DOHH2 (cell line): Measurements from ENCODE around the gene C15orf40.

ENCODE experiments used
- H3F3A ChIP-seq: fragments of 200-600 bp; sonication (generic), shearing (Covaris generic); 2 replicates; pipeline ENCODE4 v1.6.0; 2016; ENCODE audit warnings: antibody characterized with exemption, mild to moderate bottlenecking; ENCODE audit not compliant: control insufficient read depth, insufficient read depth
- H3K27ac ChIP-seq: fragments of 200-600 bp; sonication (generic); 2 replicates; pipeline ENCODE4 v1.5.1; 2014; ENCODE audit warnings: low read depth, mild to moderate bottlenecking, low read length, moderate library complexity
- H3K27me3 ChIP-seq: fragments of 200-600 bp; sonication (generic); 2 replicates; pipeline ENCODE4 v1.6.1; 2014; ENCODE audit warnings: mild to moderate bottlenecking, low read length, mixed read lengths; ENCODE audit not compliant: control insufficient read depth
- H3K36me3 ChIP-seq: fragments of 200-600 bp; sonication (generic); 2 replicates; pipeline ENCODE4 v1.6.1; 2014; ENCODE audit warnings: mild to moderate bottlenecking, low read length, moderate library complexity, mixed read lengths; ENCODE audit not compliant: control insufficient read depth
- H3K4me1 ChIP-seq: fragments of 200-600 bp; sonication (generic); 2 replicates; pipeline ENCODE4 v1.6.1; 2014; ENCODE audit warnings: mild to moderate bottlenecking, low read length, mixed read lengths; ENCODE audit not compliant: control insufficient read depth
- H3K4me2 ChIP-seq: fragments of 200-600 bp; sonication (generic); 2 replicates; pipeline ENCODE4 v1.6.0; 2014; ENCODE audit warnings: mild to moderate bottlenecking, low read length, moderate library complexity
- H3K4me3 ChIP-seq: fragments of 200-600 bp; sonication (generic); 2 replicates; pipeline ENCODE4 v1.5.1; 2014; ENCODE audit warnings: mild to moderate bottlenecking, low read length, mixed read lengths
- H3K79me2 ChIP-seq: fragments of 200-600 bp; sonication (generic); 2 replicates; pipeline ENCODE4 v1.6.1; 2014; ENCODE audit warnings: mild to moderate bottlenecking, low read length, mixed read lengths; ENCODE audit not compliant: control insufficient read depth
- H3K9me2 ChIP-seq: fragments of 200-600 bp; sonication (generic); replicated peaks from 2 replicates; pipeline ENCODE4 v1.6.1; 2014; ENCODE audit warnings: mild to moderate bottlenecking, low read length, mixed read lengths; ENCODE audit not compliant: control insufficient read depth
- H3K9me3 ChIP-seq: fragments of 200-600 bp; sonication (generic); 2 replicates; pipeline ENCODE4 v1.6.1; 2014; ENCODE audit warnings: antibody characterized with exemption, low read length, mixed read lengths; ENCODE audit not compliant: control insufficient read depth, insufficient read depth
- H4K20me1 ChIP-seq: fragments of 200-600 bp; sonication (generic); 2 replicates; pipeline ENCODE4 v1.6.0; 2014; ENCODE audit warnings: low read depth, mild to moderate bottlenecking, antibody characterized with exemption, low read length, moderate library complexity; ENCODE audit not compliant: control insufficient read depth, insufficient read depth
- EZH2phosphoT487 ChIP-seq: fragments of 200-600 bp; sonication (generic); IDR thresholded peaks from 2 replicates; pipeline ENCODE4 v1.6.1; 2017; ENCODE audit warnings: borderline replicate concordance, mild to moderate bottlenecking, antibody characterized with exemption, low read length, moderate library complexity, mixed read lengths
- TF ChIP-seq, protein P1 (sequence below): fragments of 200-600 bp; sonication (generic); IDR thresholded peaks from one replicate; pipeline ENCODE4 v1.5.1; 2014; ENCODE audit warnings: antibody characterized with exemption, mild to moderate bottlenecking, low read depth, low read length; ENCODE audit not compliant: poor library complexity, severe bottlenecking

Gene C15orf40

DNA sequence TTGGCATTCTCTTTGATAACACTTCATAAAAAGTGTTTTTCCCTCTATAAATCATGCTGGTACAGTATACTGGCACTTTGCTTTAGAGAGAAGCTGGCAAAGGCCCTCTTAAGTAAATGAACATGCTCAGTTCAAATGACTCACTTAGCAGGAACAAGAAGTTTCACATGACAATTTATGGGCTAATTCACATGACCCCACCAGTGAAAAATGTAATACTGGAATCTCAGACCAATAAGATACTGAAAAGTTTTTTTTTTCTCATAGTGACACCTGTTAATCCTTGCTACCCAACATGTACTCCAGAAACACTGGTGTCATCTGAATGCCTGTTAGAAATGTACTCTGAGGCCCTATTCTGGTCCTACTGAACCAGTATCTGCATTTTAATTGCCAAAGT, 41.7 kb upstream of the C15orf40 start:
- no peaks in the 10 kb centered on the region for H3K27me3 ChIP-seq
- H3F3A ChIP-seq: no peaks in the 10 kb centered on the region
- TF ChIP-seq, protein P1, sequence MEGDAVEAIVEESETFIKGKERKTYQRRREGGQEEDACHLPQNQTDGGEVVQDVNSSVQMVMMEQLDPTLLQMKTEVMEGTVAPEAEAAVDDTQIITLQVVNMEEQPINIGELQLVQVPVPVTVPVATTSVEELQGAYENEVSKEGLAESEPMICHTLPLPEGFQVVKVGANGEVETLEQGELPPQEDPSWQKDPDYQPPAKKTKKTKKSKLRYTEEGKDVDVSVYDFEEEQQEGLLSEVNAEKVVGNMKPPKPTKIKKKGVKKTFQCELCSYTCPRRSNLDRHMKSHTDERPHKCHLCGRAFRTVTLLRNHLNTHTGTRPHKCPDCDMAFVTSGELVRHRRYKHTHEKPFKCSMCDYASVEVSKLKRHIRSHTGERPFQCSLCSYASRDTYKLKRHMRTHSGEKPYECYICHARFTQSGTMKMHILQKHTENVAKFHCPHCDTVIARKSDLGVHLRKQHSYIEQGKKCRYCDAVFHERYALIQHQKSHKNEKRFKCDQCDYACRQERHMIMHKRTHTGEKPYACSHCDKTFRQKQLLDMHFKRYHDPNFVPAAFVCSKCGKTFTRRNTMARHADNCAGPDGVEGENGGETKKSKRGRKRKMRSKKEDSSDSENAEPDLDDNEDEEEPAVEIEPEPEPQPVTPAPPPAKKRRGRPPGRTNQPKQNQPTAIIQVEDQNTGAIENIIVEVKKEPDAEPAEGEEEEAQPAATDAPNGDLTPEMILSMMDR: no peak
- no peak for TF ChIP-seq EZH2phosphoT487
- no peak overlapping the region for H3K27ac ChIP-seq
- H3K9me2 ChIP-seq: no peaks in the 10 kb centered on the region
- peaks cover 72% of the 10 kb centered on the region for H3K79me2 ChIP-seq
- H3K4me2 ChIP-seq: no peak overlapping the region
- H3K4me1 ChIP-seq: no peaks in the 10 kb centered on the region
- peaks cover 3% of the 10 kb centered on the region; the same call in 1 of the 2 replicates for H4K20me1 ChIP-seq
- H3K9me3 ChIP-seq: no peaks in the 10 kb centered on the region
- H3K4me3 ChIP-seq: no peak overlapping the region
- H3K36me3 ChIP-seq: peaks cover 83% of the 10 kb centered on the region

DNA sequence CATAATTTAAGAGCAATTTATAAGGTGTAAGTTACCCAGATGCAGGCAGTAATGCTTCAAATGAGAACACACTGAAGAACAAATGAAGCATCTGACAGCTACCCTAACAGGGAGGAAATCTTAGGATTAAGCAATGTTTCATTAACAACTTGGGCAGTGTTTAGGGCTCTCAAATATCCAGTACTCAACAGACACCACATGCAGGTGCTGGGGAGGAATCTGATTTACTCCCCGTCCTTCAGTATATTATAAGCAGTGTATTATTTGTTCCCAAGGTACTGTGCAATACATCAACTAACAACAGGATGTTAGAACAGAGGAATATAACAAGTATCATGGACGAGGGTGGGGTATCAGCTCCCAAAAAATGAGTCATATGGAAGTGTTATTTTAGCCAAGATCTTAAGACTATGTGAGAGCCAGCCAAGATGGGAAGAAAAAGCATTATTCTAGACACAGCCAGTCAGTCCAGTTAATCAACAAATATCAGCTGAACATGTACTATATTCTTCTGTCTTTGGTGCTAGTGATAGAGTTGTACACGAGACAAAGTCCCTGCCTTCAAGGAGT, 35.2 kb upstream of the C15orf40 start:
- H3K27me3 ChIP-seq: no peaks in the 10 kb centered on the region
- H3K9me3 ChIP-seq: no peaks in the 10 kb centered on the region
- no peak overlapping the region for H3K27ac ChIP-seq
- no peak overlapping the region for H3K4me3 ChIP-seq
- peaks cover 79% of the 10 kb centered on the region for H3K79me2 ChIP-seq
- no peaks in the 10 kb centered on the region for H3K9me2 ChIP-seq
- H3K4me2 ChIP-seq: no peak overlapping the region
- no peaks in the 10 kb centered on the region for H3F3A ChIP-seq
- peaks cover 88% of the 10 kb centered on the region for H3K36me3 ChIP-seq
- no peak for TF ChIP-seq EZH2phosphoT487
- TF ChIP-seq, protein P1: no peak
- no peaks in the 10 kb centered on the region for H4K20me1 ChIP-seq
- H3K4me1 ChIP-seq: no peaks in the 10 kb centered on the region

DNA sequence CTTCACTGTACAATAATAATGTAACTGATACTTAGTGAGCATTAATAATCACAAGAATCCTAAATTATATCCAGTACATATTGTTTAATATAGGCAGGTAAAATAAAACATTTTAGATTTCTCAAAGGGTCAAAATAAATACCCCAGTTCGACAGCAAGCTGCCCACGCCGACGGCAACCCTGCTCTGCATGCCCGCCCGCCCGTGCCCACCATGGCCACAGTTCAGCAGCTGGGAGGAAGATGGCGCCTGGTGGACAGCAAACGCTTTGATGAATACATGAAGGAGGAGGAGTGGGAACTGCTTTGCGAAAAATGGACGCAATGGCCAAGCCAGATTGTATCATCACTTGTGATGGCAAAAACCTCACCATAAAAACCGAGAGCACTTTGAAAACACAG, 32.7 kb upstream of the C15orf40 start:
- Histone ChIP-seq H3K36me3 (peaks cover 93% of the 10 kb centered on the region), H3F3A (no peaks in the 10 kb centered on the region)

DNA sequence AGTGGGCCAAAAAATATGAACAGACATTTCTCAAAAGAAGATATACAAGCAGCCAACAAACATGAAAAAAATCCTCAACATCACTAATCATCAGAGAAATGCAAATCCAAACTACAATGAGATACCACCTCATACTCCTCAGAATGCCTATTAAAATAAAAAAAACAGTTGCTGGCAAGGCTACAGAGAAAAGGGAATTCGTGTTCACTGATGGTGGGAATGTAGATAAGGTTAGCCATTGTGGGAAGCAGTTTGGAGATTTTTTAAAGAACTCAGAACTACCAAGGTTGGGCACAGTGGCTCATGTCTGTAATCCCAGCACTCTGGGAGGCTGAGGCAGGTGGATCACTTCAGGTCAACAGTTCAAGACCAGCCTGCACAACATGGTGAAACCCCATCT, 27.8 kb upstream of the C15orf40 start:
- no peaks in the 10 kb centered on the region for H3K9me3 ChIP-seq
- no peaks in the 10 kb centered on the region for H3K27me3 ChIP-seq
- TF ChIP-seq EZH2phosphoT487: no peak
- TF ChIP-seq, protein P1: no peak
- no peaks in the 10 kb centered on the region for H3K9me2 ChIP-seq
- no peak overlapping the region for H3K4me2 ChIP-seq
- H4K20me1 ChIP-seq: no peaks in the 10 kb centered on the region
- H3K4me1 ChIP-seq: no peaks in the 10 kb centered on the region
- H3K36me3 ChIP-seq: peaks cover 93% of the 10 kb centered on the region
- H3K4me3 ChIP-seq: no peak overlapping the region
- 0 out of 2 replicates have a peak, but pooled peaks cover 2% of the 10 kb centered on the region for H3F3A ChIP-seq
- peaks cover 97% of the 10 kb centered on the region for H3K79me2 ChIP-seq
- no peak overlapping the region for H3K27ac ChIP-seq

More for the DNA sequence above, 32.7 kb upstream of the C15orf40 start:
- Histone ChIP-seq H3K4me3 (no peak overlapping the region), H4K20me1 (no peaks in the 10 kb centered on the region), H3K9me2 (no peaks in the 10 kb centered on the region), H3K9me3 (no peaks in the 10 kb centered on the region), H3K79me2 (peaks cover 91% of the 10 kb centered on the region), H3K27me3 (no peaks in the 10 kb centered on the region), H3K27ac (no peak overlapping the region), H3K4me2 (no peak overlapping the region), H3K4me1 (no peaks in the 10 kb centered on the region)
- TF ChIP-seq EZH2phosphoT487: no peak
